Lower leg skin (tissue), 3 donors: ENCODE results near the gene HAO1.
"Not testable (repeated sequence)": the region's sequence is repeated elsewhere in the genome, so short reads cannot be mapped to it uniquely, and the experiment has no call there.

Experiments used
- CTCF ChIP-seq, 3 donors: fragments of 450-650 bp; IDR thresholded peaks; one replicate each; pipeline ENCODE4 v1.5.1; 2016; ENCODE audit warnings: antibody characterized with exemption in 3 of 3, mild to moderate bottlenecking in 3 of 3, moderate library complexity in 2 of 3
- POLR2A ChIP-seq, 2 donors: fragments of 450-650 bp; IDR thresholded peaks; one replicate each; pipeline ENCODE4 v1.6.1; 2016 to 2017; ENCODE audit warnings: antibody characterized with exemption in 2 of 2, mild to moderate bottlenecking in 1 of 2, moderate library complexity in 1 of 2

DNA sequence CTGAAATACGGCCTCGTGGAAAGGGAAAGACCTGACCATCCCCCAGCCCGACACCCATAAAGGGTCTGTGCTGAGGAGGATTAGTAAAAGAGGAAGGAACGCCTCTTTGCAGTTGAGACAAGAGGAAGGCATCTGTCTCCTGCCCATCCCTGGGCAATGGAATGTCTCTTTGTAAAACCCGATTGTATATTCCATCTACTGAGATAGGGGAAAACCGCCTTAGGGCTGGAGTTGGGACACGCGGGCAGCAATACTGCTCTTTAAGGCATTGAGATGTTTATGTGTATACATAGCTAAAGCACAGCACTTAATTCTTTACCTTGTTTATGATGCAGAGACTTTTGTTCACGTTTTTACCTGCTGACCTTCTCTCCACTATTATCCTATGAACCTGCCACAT lies 16.3 kb upstream of the HAO1 start:
- TF ChIP-seq CTCF, POLR2A (IDR thresholded peaks at IDR 0.05): not testable (repeated sequence)
